ENCODE measurements around the gene GREB1L. TPM values are rescaled to one million over a fixed set of nuclear protein-coding genes. Genes with fewer than 3 reads are reported as not detected.

GREB1L gene
- total and polyA plus RNA-seq, 9 of the 15 experiments (the other 6 are each of a cell fraction or from before 2014, with no cell fraction given): 0.03 TPM; not detected in 8

GRCh38 chr18:21300908-21301200 is 58.8 kb downstream of the GREB1L start:
- Histone ChIP-seq H3K79me2 (ENCODE audit: control insufficient read depth, insufficient read depth, low read length) (no peaks in the 10 kb centered on the region), H3K27me3 (ENCODE audit: control insufficient read depth in 2 of 2, insufficient read depth in 2 of 2, low read length in 2 of 2) (no peaks in the 10 kb centered on the region), H3K9ac (ENCODE audit: insufficient read depth in 1 of 2, low read depth in 2 of 2, low read length in 2 of 2) (no peak overlapping the region), H4K20me1 (replicated peaks; ENCODE audit: control insufficient read depth, insufficient read depth, low read length) (no peaks in the 10 kb centered on the region), H2AFZ (ENCODE audit: low read depth, low read length) (no peak overlapping the region), H3K9me1 (ENCODE audit: control insufficient read depth, insufficient read depth, low read length) (no peaks in the 10 kb centered on the region), H3K9me3 (replicated peaks; ENCODE audit: control insufficient read depth, insufficient read depth, low read depth, low read length) (no peaks in the 10 kb centered on the region), H3K27ac (ENCODE audit: extremely low read depth, low read depth, low read length) (no peak overlapping the region), H3K4me3 (no peak overlapping the region), H3K36me3 (ENCODE audit: control insufficient read depth, insufficient read depth, low read length) (no peaks in the 10 kb centered on the region), H3K4me2 (ENCODE audit: insufficient read depth, low read length) (no peak overlapping the region), H3K4me1 (replicated peaks in 1 of 2; ENCODE audit: control insufficient read depth in 2 of 2, insufficient read depth in 2 of 2, low read length in 2 of 2) (no peaks in the 10 kb centered on the region)
- POLR2A ChIA-PET: no interaction called here
- CTCF ChIA-PET (ENCODE audit: low intra/inter-chr PET ratio): no interaction called here
- in situ Hi-C loops (cut with MboI): no loop called here
- no peak for DNase-seq (ENCODE audit: extremely low read depth in 1 of 4, low spot score in 3 of 4)
- no peak for ATAC-seq
- WGBS (ENCODE audit: insufficient coverage, low coverage, missing lambda C conversion rate): 0% methylated on average over 1 of the region's 1 CpG
- intact Hi-C loops (cut with micrococcal nuclease): no loop called here
- BruUV-seq (replicated peaks): no TSS peak
- TF ChIP-seq, protein P1, sequence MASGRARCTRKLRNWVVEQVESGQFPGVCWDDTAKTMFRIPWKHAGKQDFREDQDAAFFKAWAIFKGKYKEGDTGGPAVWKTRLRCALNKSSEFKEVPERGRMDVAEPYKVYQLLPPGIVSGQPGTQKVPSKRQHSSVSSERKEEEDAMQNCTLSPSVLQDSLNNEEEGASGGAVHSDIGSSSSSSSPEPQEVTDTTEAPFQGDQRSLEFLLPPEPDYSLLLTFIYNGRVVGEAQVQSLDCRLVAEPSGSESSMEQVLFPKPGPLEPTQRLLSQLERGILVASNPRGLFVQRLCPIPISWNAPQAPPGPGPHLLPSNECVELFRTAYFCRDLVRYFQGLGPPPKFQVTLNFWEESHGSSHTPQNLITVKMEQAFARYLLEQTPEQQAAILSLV (tag; IDR thresholded peaks at IDR 0.05): no peak
- TF ChIP-seq ARHGAP35 (IDR thresholded peaks at IDR 0.05; ENCODE audit: partially characterized antibody) (no peak), RUNX1 (IDR thresholded peaks at IDR 0.05; ENCODE audit: low read depth) (no peak)
- no peak for FAIRE-seq

GRCh38 chr18:21303445-21303844 is 61.4 kb downstream of the GREB1L start:
- Histone ChIP-seq H3K27ac (ENCODE audit: extremely low read depth, low read depth, low read length) (no peak overlapping the region), H3K4me1 (replicated peaks in 1 of 2; ENCODE audit: control insufficient read depth in 2 of 2, insufficient read depth in 2 of 2, low read length in 2 of 2) (no peaks in the 10 kb centered on the region), H2AFZ (ENCODE audit: low read depth, low read length) (no peak overlapping the region), H3K4me3 (no peak overlapping the region), H4K20me1 (replicated peaks; ENCODE audit: control insufficient read depth, insufficient read depth, low read length) (no peaks in the 10 kb centered on the region), H3K27me3 (ENCODE audit: control insufficient read depth in 2 of 2, insufficient read depth in 2 of 2, low read length in 2 of 2) (no peaks in the 10 kb centered on the region), H3K9ac (ENCODE audit: insufficient read depth in 1 of 2, low read depth in 2 of 2, low read length in 2 of 2) (no peak overlapping the region), H3K79me2 (ENCODE audit: control insufficient read depth, insufficient read depth, low read length) (no peaks in the 10 kb centered on the region), H3K36me3 (ENCODE audit: control insufficient read depth, insufficient read depth, low read length) (no peaks in the 10 kb centered on the region), H3K4me2 (ENCODE audit: insufficient read depth, low read length) (no peak overlapping the region), H3K9me3 (replicated peaks; ENCODE audit: control insufficient read depth, insufficient read depth, low read depth, low read length) (no peaks in the 10 kb centered on the region), H3K9me1 (ENCODE audit: control insufficient read depth, insufficient read depth, low read length) (no peaks in the 10 kb centered on the region)
- WGBS (ENCODE audit: insufficient coverage, low coverage, missing lambda C conversion rate): 2% methylated on average over 5 of the region's 5 CpGs
- ATAC-seq (no peak), DNase-seq (ENCODE audit: extremely low read depth in 1 of 4, low spot score in 3 of 4) (no peak), FAIRE-seq (no peak)
- ChIA-PET POLR2A (no interaction called here), CTCF (ENCODE audit: low intra/inter-chr PET ratio) (no interaction called here)
- TF ChIP-seq DMBX1 (CRISPR knock-in tag; IDR thresholded peaks at IDR 0.05; ENCODE audit: borderline replicate concordance): no peak
- no TSS peak for BruUV-seq (replicated peaks)
- intact Hi-C loops (cut with micrococcal nuclease) (no loop called here), in situ Hi-C loops (cut with MboI) (no loop called here)
